DMS153 treated with DMSO at 0.1 percent for 48 hours (cell line): ENCODE results near the gene SUSD1.
"Not testable (repeated sequence)": the region's sequence is repeated elsewhere in the genome, so short reads cannot be mapped to it uniquely, and the experiment has no call there.

Experiments used
- DNase-seq: peaks from one replicate; lab custom pipeline; 2025; ENCODE audit not compliant: unreplicated experiment; lab: John Stamatoyannopoulos, UW

SUSD1 gene

GRCh38 chr9:112104401-112104800 is 70.7 kb downstream of the SUSD1 start:
- DNase-seq, result no peak

DNA sequence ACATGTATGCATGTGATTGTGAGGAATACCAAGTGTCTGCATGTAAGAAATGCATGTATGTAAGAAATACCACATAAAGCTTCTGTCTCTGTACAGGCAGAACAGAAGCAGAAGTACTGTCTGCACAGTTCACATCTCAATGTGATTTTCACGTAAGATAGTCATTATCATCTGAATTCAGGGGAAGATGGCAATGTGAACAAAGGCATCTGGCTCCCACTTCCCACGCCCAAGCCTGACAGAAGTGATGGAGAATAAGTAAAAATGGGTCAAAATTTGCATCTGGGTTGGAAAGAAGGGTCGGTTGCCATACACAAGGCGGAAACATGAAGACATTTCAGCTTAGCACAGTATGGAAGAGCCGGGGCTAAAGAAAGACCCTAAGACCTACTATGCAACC is 71.7 kb downstream of the SUSD1 start:
- no peak for DNase-seq

DNA sequence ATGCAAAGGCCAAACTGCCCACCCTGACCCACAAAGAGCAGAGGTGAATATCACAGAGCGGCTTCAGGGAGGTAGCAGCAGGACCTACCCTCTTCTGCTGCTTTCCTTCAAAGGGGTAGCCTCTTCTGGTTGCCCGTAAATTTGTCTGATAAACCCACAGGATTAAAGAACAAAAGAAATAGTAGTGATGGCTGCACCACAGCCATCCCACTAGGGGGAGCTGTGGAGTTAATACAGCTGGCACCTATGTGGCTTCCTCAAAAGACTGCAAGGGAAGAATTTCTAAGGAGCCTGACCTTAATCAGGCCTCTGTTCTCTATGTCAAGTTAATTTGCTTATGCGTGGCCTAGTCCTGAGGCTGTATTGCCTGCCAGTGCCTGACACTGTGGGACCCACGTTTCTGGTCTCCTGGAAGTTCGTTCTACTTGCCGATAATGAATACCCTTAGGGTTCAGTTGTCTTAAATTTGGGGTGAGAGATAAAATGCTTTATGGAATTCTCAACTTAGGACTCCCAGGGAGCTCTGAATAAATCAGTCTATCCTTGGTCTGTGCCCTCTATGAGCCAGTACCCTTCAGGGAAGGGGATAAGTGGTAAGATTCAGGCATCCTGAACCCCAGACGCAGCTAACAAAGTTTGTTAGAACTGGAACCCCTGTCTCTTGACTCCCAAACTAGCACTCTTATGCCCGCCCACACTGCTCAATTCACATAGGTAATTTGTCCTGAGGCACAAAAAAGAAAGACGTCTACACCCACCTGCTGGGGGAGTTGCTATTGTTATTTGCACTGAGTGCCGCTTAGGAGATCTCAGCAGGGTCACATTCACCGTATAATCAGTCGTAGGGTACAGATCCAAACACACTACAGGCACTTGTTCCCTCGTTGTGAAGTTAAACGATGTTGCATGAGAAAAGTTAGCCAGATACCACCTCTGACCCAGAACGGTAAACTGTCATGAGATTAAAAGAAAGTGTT is 77.1 kb downstream of the SUSD1 start:
- peak; percentile 57 for DNase-seq

DNA sequence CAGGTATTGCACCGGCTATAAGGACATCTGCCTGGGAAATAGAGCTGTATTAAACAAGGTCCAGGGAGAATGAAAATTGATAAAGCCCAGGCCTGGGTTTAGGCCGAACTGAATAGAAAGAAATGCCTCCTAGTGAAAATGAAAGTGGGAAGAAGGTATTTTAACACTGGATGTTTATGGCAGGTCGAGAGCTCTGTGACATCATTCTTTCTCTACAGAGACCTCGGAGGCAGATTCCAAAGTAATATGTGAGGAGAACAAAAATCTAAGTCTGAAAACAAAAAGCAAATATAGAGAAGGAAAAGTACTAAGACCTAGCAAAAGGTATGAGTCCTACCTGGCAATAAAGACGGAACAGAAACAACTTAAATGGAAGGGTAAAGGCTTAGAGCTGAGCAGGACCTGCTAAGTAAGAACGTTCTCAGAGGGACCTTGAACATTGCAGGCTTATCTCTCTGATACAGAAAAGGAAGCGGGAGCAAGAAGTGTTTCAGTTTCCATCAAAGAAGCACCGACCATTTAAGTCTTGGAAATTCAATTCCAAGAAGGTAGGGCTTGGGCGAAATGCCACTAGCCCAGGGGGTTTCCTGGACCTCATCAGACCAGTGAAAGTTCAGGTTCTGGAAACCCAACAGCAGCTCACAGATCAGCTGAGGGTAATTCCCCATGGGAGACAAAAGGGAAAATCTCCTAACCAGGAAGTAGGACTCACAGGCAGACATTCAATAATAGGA is 80.0 kb downstream of the SUSD1 start:
- no peak for DNase-seq

- DNase-seq, result no peak
These were observed 80.9 kb downstream of the SUSD1 start for GRCh38 chr9:112094241-112094640.

- DNase-seq, result no peak
These were observed 81.3 kb downstream of the SUSD1 start for GRCh38 chr9:112093870-112094216.

- no peak for DNase-seq
These were observed 81.8 kb downstream of the SUSD1 start for GRCh38 chr9:112093147-112093869.

DNA sequence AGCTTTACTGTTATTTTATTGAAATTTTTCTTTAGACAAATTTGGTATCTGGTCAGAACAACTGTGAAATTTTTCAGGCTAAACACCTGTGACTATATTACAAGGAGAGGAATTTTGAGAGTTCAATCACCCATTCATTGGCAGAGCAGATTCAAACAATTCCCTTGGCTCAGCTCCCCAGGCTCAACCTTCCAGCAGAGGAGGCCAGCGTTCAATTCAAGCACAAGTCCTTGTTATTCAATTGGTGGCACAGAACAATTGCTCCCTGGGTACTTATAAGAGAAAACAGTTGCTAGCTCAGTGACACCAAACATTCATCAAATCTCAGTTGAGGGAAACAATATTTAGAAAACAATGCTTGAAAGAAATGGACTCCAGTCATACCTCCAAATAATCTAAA is 83.3 kb downstream of the SUSD1 start:
- peak; percentile 16 for DNase-seq

- no peak for DNase-seq
These were observed 87.6 kb downstream of the SUSD1 start for GRCh38 chr9:112087506-112087905.

DNA sequence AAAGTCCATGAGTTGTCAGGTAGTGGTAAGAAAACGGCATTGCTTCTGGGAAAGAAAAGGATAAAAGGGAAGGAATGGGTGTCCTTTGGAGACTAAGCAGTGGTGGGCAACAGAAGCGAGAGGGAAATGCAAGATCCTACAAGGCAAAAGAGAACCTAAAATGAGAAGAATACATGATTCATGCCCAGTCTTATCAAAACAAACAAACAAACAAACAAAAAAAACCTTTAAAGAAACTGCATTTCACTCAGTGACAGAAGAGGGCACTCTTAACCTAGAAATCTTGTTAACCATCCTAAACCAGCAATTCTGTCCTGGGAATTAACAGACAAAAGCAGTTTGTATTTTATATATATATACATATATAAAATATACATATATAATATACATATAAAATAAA is 88.5 kb downstream of the SUSD1 start:
- no peak for DNase-seq

- DNase-seq, result no peak
These were observed 90.2 kb downstream of the SUSD1 start for GRCh38 chr9:112084907-112085306.

GRCh38 chr9:112084334-112084733 is 90.8 kb downstream of the SUSD1 start:
- no peak for DNase-seq

GRCh38 chr9:112081918-112082729 is 93.0 kb downstream of the SUSD1 start:
- DNase-seq, result no peak

GRCh38 chr9:112080831-112081542 is 94.1 kb downstream of the SUSD1 start:
- no peak for DNase-seq

GRCh38 chr9:112078432-112078831 is 96.7 kb downstream of the SUSD1 start:
- DNase-seq, result no peak

DNA sequence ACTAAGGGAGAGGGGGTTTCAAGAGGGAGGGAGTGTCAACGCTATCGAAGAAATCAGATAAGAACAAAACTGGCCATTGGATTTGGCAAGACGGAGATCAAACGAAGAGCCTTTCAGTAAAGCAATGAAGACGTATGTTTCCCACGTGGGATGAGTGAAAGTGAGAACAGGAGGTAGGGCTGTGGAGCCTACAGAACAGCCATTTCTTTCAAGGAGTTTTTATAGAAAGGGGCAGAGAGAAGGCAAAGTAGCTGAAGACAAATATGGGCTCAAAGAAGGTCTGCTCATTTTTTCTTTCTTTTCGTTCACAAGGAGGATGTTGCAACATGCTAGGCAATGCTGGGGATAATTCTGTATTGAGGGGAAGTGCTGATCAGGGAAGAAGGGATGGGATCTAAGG is 98.3 kb downstream of the SUSD1 start:
- no peak for DNase-seq

DNA sequence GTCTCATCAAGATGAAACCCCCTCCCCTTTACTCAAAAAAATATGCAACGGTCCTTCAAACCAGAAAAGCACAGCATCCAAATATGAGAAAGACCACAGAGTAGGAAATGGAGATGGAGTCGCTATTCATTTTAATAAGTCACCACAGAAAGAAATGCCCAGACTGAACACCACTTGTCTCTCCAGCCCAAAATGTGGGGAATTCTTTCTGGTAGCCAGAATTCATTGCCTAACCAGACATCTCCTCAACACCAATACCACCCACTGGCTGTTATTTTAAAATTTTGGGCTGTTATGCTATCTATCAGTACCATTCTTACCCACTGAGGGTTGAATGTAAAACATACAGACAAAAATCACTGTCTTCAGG is 100.1 kb downstream of the SUSD1 start:
- DNase-seq, result no peak

DNA sequence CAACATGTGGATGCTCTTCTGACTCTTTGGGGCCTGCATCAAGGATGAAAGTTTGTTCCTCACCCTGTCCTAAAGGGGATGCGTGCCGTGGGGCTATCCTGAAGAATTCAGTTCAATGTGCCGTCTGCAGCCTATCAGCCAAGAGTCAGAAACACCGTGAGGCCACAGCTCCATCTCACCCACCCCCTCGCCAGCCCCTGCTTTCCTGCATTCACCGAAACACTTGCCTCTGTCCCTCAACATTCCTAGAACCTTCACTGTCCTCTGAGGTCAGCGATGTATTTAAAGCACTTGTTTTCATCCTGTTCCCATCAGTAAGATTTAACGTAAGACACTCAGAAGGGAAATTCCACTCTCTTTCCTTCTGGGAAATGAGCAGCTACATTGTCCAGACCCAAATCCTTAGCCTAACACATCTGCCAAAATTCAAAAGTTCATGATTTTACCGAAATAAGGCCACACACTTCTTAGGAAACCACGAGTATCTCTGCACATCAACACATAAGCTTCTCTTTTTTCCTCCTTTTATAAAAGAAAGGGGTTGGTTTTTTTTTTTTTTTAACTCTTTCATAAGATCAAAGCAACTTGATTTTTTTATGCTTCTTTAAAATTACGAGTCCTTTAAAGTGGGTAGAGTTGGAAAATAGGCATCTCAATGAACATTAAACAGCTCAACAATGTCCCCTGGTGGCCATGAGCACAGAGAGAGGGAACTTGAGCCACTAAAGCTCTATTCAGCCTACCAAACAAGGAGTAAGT is 100.7 kb downstream of the SUSD1 start:
- peak; percentile 40 for DNase-seq

DNA sequence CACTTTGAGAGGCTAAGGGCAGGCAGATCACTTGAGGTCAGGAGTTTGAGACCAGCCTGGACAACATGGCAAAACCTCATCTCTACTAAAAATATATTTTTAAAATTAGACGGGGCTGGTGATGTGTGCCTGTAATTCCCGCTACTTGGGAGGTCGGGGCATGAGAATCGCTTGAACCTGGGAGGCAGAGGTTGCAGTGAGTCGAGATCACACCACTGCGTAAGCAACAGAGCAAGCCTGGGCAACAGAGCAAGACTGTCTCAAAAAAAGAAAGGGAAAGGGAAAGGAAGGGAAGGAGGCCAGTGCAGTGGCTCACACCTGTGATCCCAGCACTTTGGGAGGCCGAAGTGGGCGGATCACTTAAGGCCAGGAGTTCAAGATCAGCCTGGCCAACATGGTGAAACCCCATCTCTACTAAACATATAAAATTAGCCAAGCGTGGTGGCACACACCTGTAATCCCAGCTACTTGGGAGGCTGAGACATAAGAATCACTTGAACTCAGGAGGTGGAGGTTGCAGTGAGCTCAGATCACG is 101.4 kb downstream of the SUSD1 start:
- not testable (repeated sequence) for DNase-seq
